ENCODE data around the gene TLCD2.

- TF ChIP-seq EZH2 (optimal IDR thresholded peaks at IDR 0.05; ENCODE audit: low read depth, low read length): no peak
- TF ChIP-seq, protein P1, sequence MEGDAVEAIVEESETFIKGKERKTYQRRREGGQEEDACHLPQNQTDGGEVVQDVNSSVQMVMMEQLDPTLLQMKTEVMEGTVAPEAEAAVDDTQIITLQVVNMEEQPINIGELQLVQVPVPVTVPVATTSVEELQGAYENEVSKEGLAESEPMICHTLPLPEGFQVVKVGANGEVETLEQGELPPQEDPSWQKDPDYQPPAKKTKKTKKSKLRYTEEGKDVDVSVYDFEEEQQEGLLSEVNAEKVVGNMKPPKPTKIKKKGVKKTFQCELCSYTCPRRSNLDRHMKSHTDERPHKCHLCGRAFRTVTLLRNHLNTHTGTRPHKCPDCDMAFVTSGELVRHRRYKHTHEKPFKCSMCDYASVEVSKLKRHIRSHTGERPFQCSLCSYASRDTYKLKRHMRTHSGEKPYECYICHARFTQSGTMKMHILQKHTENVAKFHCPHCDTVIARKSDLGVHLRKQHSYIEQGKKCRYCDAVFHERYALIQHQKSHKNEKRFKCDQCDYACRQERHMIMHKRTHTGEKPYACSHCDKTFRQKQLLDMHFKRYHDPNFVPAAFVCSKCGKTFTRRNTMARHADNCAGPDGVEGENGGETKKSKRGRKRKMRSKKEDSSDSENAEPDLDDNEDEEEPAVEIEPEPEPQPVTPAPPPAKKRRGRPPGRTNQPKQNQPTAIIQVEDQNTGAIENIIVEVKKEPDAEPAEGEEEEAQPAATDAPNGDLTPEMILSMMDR (IDR thresholded peaks at IDR 0.05; ENCODE audit: low read length): no peak
Measured at GRCh38 chr17:1703063-1703462, 7.1 kb downstream of the TLCD2 start.

Data from MM.1S (cell line).